GM12878 (cell line): ENCODE measurements around the gene TRPM6.

Experiments
- CBX3 ChIP-seq: fragments of 200-600 bp; sonication (generic); IDR thresholded peaks from 2 replicates; pipeline ENCODE4 v1.6.1; 2016; ENCODE audit warnings: low read depth, borderline replicate concordance
- CTCF ChIP-seq, 3 experiments: IDR thresholded peaks in 2 of 3; conservative IDR thresholded peaks in 1 of 3; 2 replicates each; pipeline ENCODE4 v1.5.1; 2011; ENCODE audit warnings: low read depth in 3 of 3, low read length in 3 of 3, mild to moderate bottlenecking in 3 of 3, control low read depth in 2 of 3, moderate library complexity in 2 of 3, inconsistent platforms in 1 of 3, mixed read lengths in 1 of 3; ENCODE audit not compliant: control insufficient read depth in 2 of 3, insufficient read depth in 1 of 3; ENCODE audit errors: extremely low read depth in 1 of 3
- EGR1 ChIP-seq, 2 experiments: IDR thresholded peaks; 1 replicate in 1 of 2; 2 replicates in 1 of 2; pipeline ENCODE4 v1.6.1; 2011 to 2012; ENCODE audit warnings: low read depth in 2 of 2, low read length in 2 of 2, borderline replicate concordance in 1 of 2, mild to moderate bottlenecking in 1 of 2, moderate library complexity in 1 of 2
- EP300 ChIP-seq, 2 experiments: fragments of 150-350 bp in 1 of 2; IDR thresholded peaks; 2 replicates each; pipeline ENCODE4 v1.6.1; 2011 to 2012; ENCODE audit warnings: low read depth in 2 of 2, low read length in 2 of 2, borderline replicate concordance in 1 of 2, improper control_type of control experiment in 1 of 2, inconsistent platforms in 1 of 2; ENCODE audit not compliant: control insufficient read depth in 1 of 2
- ESRRA ChIP-seq: IDR thresholded peaks from 2 replicates; pipeline ENCODE4 v1.6.1; 2012; ENCODE audit warnings: mild to moderate bottlenecking, low read length, improper control_type of control experiment
- FOS ChIP-seq: IDR thresholded peaks from 3 replicates; pipeline ENCODE4 v1.6.1; 2011; ENCODE audit warnings: borderline replicate concordance; ENCODE audit not compliant: insufficient read length; ENCODE audit errors: extremely low read depth
- GATAD2B ChIP-seq: fragments of 450-650 bp; conservative IDR thresholded peaks from 2 replicates; pipeline ENCODE4 v1.6.1; 2017; ENCODE audit warnings: low read depth, mild to moderate bottlenecking, moderate library complexity
- NRF1 ChIP-seq: conservative IDR thresholded peaks from 2 replicates; pipeline ENCODE4 v1.6.1; 2011; ENCODE audit warnings: mild to moderate bottlenecking, low read depth, low read length, improper control_type of control experiment
- PBX3 ChIP-seq: IDR thresholded peaks from 2 replicates; pipeline ENCODE4 v1.6.1; 2011; ENCODE audit warnings: mild to moderate bottlenecking, low read depth, low read length, moderate library complexity; ENCODE audit not compliant: insufficient replicate concordance
- POLR2A ChIP-seq: IDR thresholded peaks from 2 replicates; pipeline ENCODE4 v1.6.1; 2011; ENCODE audit warnings: low read depth, mild to moderate bottlenecking, low read length
- POLR2AphosphoS5 ChIP-seq: IDR thresholded peaks from 2 replicates; pipeline ENCODE4 v1.6.1; 2011; ENCODE audit warnings: mild to moderate bottlenecking, low read length, inconsistent platforms
- RELA ChIP-seq: fragments of 450-650 bp; IDR thresholded peaks from 2 replicates; pipeline ENCODE4 v1.8.0; 2014; ENCODE audit warnings: borderline replicate concordance; ENCODE audit not compliant: partially characterized antibody
- SIN3A ChIP-seq: IDR thresholded peaks from 2 replicates; pipeline ENCODE4 v1.6.1; 2012; ENCODE audit warnings: low read depth, low read length, improper control_type of control experiment
- TF ChIP-seq, protein P1 (sequence below): fragments of 450-650 bp; IDR thresholded peaks from 2 replicates; pipeline ENCODE4 v1.6.1; 2017; ENCODE audit warnings: low read depth, mild to moderate bottlenecking, moderate library complexity

- TF ChIP-seq EP300 (IDR thresholded peaks at IDR 0.05; ENCODE audit: borderline replicate concordance in 1 of 2, control insufficient read depth in 1 of 2, low read depth in 2 of 2, low read length in 2 of 2) = no peak
- no peak for TF ChIP-seq CBX3
- TF ChIP-seq NRF1 = no peak
- TF ChIP-seq POLR2A = no peak
- TF ChIP-seq CTCF (IDR thresholded peaks at IDR 0.05 in 2 of 3, conservative IDR thresholded peaks at IDR 0.05 in 1 of 3; ENCODE audit: control insufficient read depth in 2 of 3, extremely low read depth in 1 of 3, insufficient read depth in 1 of 3, low read depth in 3 of 3, low read length in 3 of 3) = no peak
- no peak for TF ChIP-seq EGR1 (IDR thresholded peaks at IDR 0.05; ENCODE audit: borderline replicate concordance in 1 of 2, low read depth in 2 of 2, low read length in 2 of 2)
- TF ChIP-seq, protein P1, sequence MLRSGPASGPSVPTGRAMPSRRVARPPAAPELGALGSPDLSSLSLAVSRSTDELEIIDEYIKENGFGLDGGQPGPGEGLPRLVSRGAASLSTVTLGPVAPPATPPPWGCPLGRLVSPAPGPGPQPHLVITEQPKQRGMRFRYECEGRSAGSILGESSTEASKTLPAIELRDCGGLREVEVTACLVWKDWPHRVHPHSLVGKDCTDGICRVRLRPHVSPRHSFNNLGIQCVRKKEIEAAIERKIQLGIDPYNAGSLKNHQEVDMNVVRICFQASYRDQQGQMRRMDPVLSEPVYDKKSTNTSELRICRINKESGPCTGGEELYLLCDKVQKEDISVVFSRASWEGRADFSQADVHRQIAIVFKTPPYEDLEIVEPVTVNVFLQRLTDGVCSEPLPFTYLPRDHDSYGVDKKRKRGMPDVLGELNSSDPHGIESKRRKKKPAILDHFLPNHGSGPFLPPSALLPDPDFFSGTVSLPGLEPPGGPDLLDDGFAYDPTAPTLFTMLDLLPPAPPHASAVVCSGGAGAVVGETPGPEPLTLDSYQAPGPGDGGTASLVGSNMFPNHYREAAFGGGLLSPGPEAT = no peak
- TF ChIP-seq PBX3 = no peak
- TF ChIP-seq ESRRA = no peak
- no peak for TF ChIP-seq POLR2AphosphoS5
- TF ChIP-seq SIN3A = no peak
- no peak for TF ChIP-seq FOS
- TF ChIP-seq RELA = no peak
- no peak for TF ChIP-seq GATAD2B
These were observed 92.6 kb downstream of the TRPM6 start for GRCh38 chr9:74795081-74795480.
